ENCODE measurements around the gene PCCA.

The PCCA gene

DNA sequence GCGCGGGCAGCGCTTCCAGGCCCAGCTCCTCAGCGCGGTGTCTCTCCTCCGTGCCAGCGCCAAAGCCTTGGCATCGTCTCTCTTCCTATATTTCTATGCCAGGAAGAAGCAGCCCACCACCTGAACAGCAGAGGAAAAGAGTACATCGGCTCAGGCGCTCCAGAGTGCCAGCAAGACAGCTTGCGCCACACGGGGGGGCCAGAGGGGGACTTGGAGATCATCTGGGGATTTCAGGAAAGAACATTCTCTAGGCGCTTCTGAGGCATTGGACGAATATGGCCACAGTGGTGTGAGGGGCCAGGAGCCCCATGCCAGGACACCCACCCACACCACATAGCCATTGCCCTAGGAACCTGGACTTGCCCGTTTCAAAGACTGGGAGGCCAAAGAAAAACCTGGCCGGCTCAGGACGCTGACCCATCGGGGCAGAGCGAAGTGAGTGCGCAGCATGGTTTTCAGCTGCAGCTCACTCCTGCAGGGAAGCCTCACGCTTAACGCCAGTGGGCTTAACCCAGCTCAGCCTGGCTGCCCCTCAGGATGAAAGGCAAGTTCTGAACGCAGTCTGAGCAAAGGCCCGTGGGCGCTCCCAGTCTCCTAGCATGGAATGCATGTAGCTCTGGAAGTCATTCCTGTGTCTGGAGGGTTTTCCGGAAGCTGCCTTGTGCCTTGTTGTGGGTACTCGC, 437.6 kb downstream of the PCCA start:
- no peak overlapping the region for H3K4me3 ChIP-seq (ENCODE audit: low read depth, low read length)
- TF ChIP-seq, protein P1, sequence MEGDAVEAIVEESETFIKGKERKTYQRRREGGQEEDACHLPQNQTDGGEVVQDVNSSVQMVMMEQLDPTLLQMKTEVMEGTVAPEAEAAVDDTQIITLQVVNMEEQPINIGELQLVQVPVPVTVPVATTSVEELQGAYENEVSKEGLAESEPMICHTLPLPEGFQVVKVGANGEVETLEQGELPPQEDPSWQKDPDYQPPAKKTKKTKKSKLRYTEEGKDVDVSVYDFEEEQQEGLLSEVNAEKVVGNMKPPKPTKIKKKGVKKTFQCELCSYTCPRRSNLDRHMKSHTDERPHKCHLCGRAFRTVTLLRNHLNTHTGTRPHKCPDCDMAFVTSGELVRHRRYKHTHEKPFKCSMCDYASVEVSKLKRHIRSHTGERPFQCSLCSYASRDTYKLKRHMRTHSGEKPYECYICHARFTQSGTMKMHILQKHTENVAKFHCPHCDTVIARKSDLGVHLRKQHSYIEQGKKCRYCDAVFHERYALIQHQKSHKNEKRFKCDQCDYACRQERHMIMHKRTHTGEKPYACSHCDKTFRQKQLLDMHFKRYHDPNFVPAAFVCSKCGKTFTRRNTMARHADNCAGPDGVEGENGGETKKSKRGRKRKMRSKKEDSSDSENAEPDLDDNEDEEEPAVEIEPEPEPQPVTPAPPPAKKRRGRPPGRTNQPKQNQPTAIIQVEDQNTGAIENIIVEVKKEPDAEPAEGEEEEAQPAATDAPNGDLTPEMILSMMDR (IDR thresholded peaks at IDR 0.05; ENCODE audit: low read depth, low read length, missing control alignments) = no peak
- DNase-seq (ENCODE audit: low read depth) = no peak

DNA sequence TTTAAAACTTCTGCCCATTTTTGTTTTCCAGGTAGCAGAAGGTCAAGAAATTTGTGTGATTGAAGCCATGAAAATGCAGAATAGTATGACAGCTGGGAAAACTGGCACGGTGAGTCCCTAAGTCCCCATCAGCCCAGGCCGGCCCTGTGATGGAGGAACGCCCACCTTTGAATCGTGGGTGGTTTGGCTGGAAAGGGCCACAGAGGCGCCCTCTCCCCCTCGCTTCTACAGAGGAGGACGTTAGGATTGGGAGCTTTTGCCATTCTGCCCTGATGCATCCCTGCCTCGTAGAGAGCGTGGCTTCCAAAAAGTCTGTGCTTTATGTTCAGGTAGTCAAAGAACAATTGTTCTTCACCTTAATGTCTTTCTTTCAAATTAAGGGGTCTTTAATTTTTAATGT, 438.8 kb downstream of the PCCA start:
- no peak for DNase-seq (ENCODE audit: low read depth)
- TF ChIP-seq, protein P1 (IDR thresholded peaks at IDR 0.05; ENCODE audit: low read depth, low read length, missing control alignments) = no peak
- H3K4me3 ChIP-seq (ENCODE audit: low read depth, low read length) = no peak overlapping the region

DNA sequence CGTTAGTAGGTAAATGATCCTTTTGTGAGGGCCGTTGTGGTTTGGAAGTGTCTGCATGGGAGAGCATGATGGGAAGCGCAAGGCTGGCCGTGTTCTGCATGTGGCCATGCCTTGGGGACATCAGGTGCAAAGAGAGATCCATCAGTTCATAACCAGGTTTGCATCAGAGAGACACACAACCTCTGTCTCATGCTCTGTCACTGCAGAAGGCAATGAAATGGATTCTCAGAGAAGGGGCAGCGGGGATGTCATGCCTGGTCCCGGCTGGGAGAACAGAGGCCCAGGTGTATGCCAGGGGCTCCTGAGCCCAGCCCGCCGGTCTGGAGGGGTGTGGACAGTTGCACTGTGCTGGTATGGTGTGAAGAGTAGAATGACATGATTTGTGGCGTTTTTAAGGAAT, 439.5 kb downstream of the PCCA start:
- TF ChIP-seq, protein P1 (IDR thresholded peaks at IDR 0.05; ENCODE audit: low read depth, low read length, missing control alignments) = no peak
- no peak for DNase-seq (ENCODE audit: low read depth)

DNA sequence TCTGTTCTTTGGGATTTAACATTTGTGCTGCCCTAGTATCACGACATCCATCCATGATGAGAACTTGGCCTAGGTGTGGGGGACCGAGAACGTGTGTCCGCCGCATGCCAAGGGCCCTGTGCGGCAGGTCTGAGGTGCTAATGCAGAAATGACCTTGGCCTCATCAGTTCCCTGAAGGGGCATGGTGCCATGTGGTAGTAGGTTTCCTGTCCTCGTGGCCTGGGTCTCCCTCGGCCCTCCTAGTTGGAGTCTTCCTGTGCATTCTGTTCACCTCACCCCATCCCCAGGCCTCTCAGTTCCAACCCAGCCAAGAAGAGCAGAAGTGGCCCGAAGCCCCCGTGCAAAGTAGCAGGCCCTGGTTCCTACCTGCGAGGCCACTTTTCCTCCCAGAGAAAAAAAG, 439.9 kb downstream of the PCCA start:
- H3K4me3 ChIP-seq (ENCODE audit: low read depth, low read length) = no peak overlapping the region
- TF ChIP-seq, protein P1 (IDR thresholded peaks at IDR 0.05; ENCODE audit: low read depth, low read length, missing control alignments) = no peak
- DNase-seq (ENCODE audit: low read depth) = no peak

More for the DNA sequence above, 439.5 kb downstream of the PCCA start:
- no peak overlapping the region for H3K4me3 ChIP-seq (ENCODE audit: low read depth, low read length)

DNA sequence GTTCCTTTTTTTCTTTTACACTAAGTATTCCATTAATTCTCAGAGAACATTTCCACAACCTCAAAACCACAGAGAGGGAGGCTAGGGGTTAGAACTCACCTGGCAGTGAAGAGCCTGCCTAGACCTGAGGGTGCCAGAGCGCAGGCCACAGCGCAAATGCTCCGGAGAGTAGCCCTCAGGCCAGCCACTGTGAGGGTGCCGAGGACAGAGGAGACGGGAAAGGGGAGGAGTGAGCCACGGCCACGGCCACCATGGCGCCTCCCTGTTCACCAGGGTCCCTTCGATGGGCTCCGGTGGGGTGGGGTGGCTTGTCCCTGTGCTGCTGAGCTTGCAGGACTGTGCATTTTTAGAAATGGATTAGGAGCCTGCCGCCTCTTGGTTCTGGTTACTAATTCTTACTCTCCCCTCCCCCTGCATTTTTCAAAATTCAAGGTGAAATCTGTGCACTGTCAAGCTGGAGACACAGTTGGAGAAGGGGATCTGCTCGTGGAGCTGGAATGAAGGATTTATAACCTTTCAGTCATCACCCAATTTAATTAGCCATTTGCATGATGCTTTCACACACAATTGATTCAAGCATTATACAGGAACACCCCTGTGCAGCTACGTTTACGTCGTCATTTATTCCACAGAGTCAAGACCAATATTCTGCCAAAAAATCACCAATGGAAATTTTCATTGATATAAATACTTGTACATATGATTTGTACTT, 440.9 kb downstream of the PCCA start:
- H3K4me3 ChIP-seq (ENCODE audit: low read depth, low read length) = no peak overlapping the region
- TF ChIP-seq, protein P1 (IDR thresholded peaks at IDR 0.05; ENCODE audit: low read depth, low read length, missing control alignments) = no peak
- no peak for DNase-seq (ENCODE audit: low read depth)

DNA sequence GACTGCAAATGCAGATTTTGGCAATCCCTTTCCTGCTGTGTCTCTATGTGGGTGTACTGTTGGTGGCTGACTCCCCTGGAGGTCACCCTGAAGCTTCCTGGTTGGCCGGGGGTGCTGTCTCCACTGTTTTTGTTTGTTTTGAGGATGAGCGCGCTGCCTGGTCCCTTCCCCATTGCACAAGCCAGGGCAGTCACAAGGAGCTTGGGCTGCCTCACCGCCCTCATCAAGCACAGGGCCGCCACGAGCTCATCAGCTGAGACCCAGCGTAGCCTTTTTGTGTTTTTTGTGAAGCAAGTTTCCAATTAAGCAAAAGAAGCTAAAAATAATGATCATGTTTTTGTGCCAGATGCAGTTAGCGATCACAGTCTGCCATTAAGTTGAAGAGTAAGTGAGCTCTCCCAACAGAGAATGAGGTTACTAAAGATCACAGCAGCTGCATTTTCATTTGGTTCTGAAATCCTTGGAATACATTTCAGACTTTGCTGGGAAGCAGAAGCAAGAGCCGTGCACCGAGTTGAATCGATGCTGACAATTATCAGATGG, 441.8 kb downstream of the PCCA start:
- H3K4me3 ChIP-seq (ENCODE audit: low read depth, low read length) = no peak overlapping the region
- DNase-seq (ENCODE audit: low read depth) = no peak
- TF ChIP-seq, protein P1 (IDR thresholded peaks at IDR 0.05; ENCODE audit: low read depth, low read length, missing control alignments) = no peak

All from GM12864 (cell line).